Bronchial epithelial cell (primary cell): ENCODE data around the gene SYNGAP1. TPM values are rescaled to one million over a fixed set of nuclear protein-coding genes. Genes with fewer than 3 reads are reported as not detected.

Source experiments
- DNase-seq: peaks from one replicate; pipeline ENCODE4 v3.0.0-alpha.2; 2010; ENCODE audit warnings: low read depth
- FAIRE-seq: peaks from 2 replicates; lab custom pipeline; 2011; peaks lifted over from hg19 to GRCh38; lab: Jason Lieb, UNC
- H3K27me3 ChIP-seq: 2 replicates; pipeline ENCODE4 v1.5.1; 2011; ENCODE audit warnings: low read length; ENCODE audit not compliant: control insufficient read depth, insufficient read depth
- H3K36me3 ChIP-seq: 2 replicates; pipeline ENCODE4 v1.5.1; 2011; ENCODE audit warnings: low read length; ENCODE audit not compliant: control insufficient read depth, insufficient read depth
- H3K4me3 ChIP-seq: 2 replicates; pipeline ENCODE4 v1.5.1; 2011; ENCODE audit warnings: mild to moderate bottlenecking, low read depth, low read length, control low read depth
- CTCF ChIP-seq: IDR thresholded peaks from 2 replicates; pipeline ENCODE4 v1.5.1; 2011; ENCODE audit warnings: mild to moderate bottlenecking, moderate library complexity, low read length, control low read depth, inconsistent platforms; ENCODE audit not compliant: insufficient read depth, severe bottlenecking
- total RNA-seq: library from RNA; depleted of rRNA; stranded (reverse); fragments of >200 nt; gene quantifications from 2 replicates; pipeline ENCODE4 v1.2.1, GENCODE V29; 2014

Gene SYNGAP1
- total RNA-seq, 1 donor from 2014 or later: 0.79 TPM

GRCh38 chr6:33425668-33426577, 6.1 kb downstream of the SYNGAP1 start:
- peak overlapping the region; percentile 61 for H3K4me3 ChIP-seq
- FAIRE-seq (no peak), DNase-seq (peak; percentile 62)
- TF ChIP-seq CTCF: peak; percentile 76
- H3K27me3 ChIP-seq: no peaks in the 10 kb centered on the region
- no peaks in the 10 kb centered on the region for H3K36me3 ChIP-seq

- DNase-seq: no peak
- TF ChIP-seq CTCF: no peak
- H3K4me3 ChIP-seq: peak overlapping the region; percentile 61
- H3K36me3 ChIP-seq: no peaks in the 10 kb centered on the region
- no peaks in the 10 kb centered on the region for H3K27me3 ChIP-seq
- FAIRE-seq: no peak
These were observed 7.0 kb downstream of the SYNGAP1 start for GRCh38 chr6:33426590-33427511.

- TF ChIP-seq CTCF: no peak
- no peaks in the 10 kb centered on the region for H3K27me3 ChIP-seq
- DNase-seq: no peak
- FAIRE-seq: no peak
- peak overlapping the region; percentile 45 for H3K4me3 ChIP-seq
- H3K36me3 ChIP-seq: no peaks in the 10 kb centered on the region
These were observed 7.8 kb downstream of the SYNGAP1 start for GRCh38 chr6:33427585-33428223.

GRCh38 chr6:33428224-33428965, 8.5 kb downstream of the SYNGAP1 start:
- TF ChIP-seq CTCF: peak; percentile 52
- Histone ChIP-seq H3K27me3 (no peaks in the 10 kb centered on the region), H3K4me3 (peak overlapping the region; percentile 45), H3K36me3 (no peaks in the 10 kb centered on the region)
- DNase-seq (peak; percentile 61), FAIRE-seq (no peak)
